ENCODE measurements around the gene CCDC146.

GRCh38 chr7:77235276-77235675 is 112.9 kb downstream of the CCDC146 start:
- no peak for TF ChIP-seq CTCF (IDR thresholded peaks at IDR 0.05; ENCODE audit: poor library complexity, severe bottlenecking)
- no peak for TF ChIP-seq EZH2 (IDR thresholded peaks at IDR 0.05; ENCODE audit: borderline replicate concordance, insufficient read depth, low read length, poor library complexity, severe bottlenecking)
- no peak for TF ChIP-seq TAF1 (IDR thresholded peaks at IDR 0.05; ENCODE audit: low read depth)
- TF ChIP-seq REST (IDR thresholded peaks at IDR 0.05; ENCODE audit: borderline replicate concordance), result no peak
- no peak for TF ChIP-seq EP300 (conservative IDR thresholded peaks at IDR 0.05; ENCODE audit: poor library complexity, severe bottlenecking)
- TF ChIP-seq POLR2AphosphoS5 (IDR thresholded peaks at IDR 0.05), result no peak

Data from neural cell (in vitro differentiated cells).